NCI-H1694 (cell line): ENCODE data around the gene ETNPPL.

Experiments
- DNase-seq: peaks from one replicate; lab custom pipeline; 2025; lab: John Stamatoyannopoulos, UW

Gene ETNPPL

GRCh38 chr4:108762559-108763225 lies at the start of gene ETNPPL:
Gene ETNPPL, minus strand, starts transcription at chr4:108763053. Its CDS starts 155 bp downstream, at chr4:108762898.
- no peak for DNase-seq

DNA sequence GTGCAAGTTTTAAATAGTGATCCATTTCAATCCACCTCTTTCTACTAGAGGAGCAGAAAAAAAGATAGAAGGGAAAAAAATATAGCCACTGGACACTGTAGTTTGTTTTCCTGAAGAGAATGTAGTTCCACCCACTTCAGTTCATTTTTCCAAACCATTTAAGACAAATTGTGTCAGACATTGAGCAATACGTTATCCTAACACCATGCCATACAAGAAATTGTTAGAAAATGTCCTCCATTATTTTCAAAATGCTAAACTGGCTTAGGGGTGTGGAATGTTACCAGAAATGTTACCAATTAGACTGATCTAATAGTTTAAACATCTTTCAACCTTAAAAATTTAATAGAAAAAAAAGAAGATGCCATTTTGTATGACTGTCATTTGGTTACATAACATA lies 48.6 kb upstream of the ETNPPL start:
- no peak for DNase-seq

DNA sequence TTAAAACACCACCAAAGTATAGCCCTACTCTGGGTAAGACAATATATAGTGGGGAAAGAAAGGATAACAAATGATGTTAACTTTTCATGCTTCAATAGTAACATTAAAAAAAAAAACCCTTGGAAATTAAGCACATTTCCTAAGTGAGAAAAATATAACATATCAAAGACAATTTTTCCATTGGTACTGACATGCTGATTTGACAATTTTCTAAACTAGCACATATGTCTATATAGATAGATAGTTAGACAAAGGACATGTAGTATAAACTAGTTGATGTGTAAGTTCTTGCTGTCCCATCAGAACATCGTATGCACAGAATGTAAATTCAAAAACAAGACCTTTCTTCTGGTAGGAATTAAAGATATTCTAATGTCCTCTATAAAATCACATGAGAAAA lies 47.2 kb upstream of the ETNPPL start:
- no peak for DNase-seq

GRCh38 chr4:108804648-108805273 lies 41.9 kb upstream of the ETNPPL start:
- no peak for DNase-seq

- DNase-seq = no peak
These were observed 36.5 kb upstream of the ETNPPL start for GRCh38 chr4:108799306-108799705.

GRCh38 chr4:108796173-108796572 lies 33.3 kb upstream of the ETNPPL start:
- no peak for DNase-seq

DNA sequence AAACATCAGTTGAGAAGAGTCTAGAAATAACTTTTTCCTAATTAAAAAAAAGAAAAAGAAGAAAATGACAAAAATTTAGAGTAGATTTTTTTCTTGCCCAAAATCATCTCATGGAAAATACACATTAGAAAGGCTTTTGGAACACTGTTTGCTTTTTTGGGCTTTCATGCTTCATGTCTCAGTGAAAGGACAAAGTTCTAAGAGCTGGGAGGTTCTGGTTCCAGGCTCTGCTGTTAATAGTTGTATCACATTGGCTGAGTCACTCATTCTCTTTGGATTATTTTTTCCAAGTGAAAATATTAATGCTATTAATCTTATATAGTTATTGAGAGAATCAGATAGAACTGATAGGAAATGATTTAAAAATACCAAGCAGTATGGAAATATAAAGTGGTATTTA lies 32.9 kb upstream of the ETNPPL start:
- no peak for DNase-seq

DNA sequence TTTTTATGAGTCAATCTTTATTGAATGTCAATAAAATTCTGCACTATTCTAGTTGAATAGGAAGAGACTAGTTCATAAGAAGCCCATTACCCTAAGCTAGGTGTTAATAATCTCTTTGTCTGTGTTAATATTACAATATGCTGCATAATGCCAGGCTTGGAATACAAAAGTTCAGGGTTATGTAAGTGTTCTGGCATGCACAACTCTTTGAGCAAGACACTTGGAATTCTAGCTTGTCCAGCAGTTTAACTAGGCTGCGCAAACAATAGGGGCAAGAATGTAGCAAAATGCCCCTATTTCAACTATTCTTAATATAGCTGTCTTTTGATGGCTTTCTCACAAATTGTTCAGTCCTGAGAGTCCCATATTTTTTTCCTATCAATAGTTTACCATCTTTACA lies 31.3 kb upstream of the ETNPPL start:
- no peak for DNase-seq

GRCh38 chr4:108793415-108793814 lies 30.6 kb upstream of the ETNPPL start:
- DNase-seq = no peak

DNA sequence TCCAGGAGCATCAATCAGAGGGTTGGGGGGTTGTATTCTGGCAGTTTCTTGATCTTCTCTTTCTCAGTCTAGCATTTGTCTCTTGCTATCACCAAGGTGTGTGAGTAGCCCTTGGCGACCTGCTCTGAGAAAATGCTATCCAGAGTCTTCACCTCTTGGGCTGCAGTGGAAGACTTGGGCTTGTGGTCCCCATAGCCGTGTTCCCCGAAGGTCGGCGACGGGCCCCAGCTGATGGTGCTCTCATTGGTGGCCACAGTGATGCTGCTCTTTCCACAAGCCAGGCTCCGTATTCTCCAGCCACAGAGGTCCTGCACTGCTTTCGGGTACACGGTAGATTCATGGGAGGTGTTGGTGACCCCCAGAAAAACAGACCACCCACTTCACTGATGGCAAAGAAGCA lies 25.9 kb upstream of the ETNPPL start:
- DNase-seq = no peak

- no peak for DNase-seq
These were observed 24.9 kb upstream of the ETNPPL start for GRCh38 chr4:108787724-108788123.

DNA sequence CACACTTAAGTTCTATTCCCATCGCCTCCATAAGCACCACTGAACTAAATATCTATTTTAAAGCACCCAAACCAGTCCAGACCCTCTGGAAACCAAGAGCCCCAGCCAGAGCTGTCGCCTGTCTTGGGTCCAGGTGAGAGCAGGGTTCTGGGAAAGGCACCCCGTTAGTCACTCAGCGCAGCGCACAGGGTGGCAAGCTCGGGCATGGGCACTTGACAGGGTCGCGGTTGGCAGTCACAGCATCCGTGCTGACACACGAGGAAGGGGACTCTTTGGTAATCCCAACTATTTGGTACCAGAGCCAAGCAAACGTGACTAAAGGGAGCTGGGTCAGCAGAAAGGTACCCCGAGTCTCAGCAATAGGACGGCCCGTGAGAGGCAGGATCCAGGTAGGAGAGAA lies 24.3 kb upstream of the ETNPPL start:
- no peak for DNase-seq

GRCh38 chr4:108786351-108786750 lies 23.5 kb upstream of the ETNPPL start:
- no peak for DNase-seq

DNA sequence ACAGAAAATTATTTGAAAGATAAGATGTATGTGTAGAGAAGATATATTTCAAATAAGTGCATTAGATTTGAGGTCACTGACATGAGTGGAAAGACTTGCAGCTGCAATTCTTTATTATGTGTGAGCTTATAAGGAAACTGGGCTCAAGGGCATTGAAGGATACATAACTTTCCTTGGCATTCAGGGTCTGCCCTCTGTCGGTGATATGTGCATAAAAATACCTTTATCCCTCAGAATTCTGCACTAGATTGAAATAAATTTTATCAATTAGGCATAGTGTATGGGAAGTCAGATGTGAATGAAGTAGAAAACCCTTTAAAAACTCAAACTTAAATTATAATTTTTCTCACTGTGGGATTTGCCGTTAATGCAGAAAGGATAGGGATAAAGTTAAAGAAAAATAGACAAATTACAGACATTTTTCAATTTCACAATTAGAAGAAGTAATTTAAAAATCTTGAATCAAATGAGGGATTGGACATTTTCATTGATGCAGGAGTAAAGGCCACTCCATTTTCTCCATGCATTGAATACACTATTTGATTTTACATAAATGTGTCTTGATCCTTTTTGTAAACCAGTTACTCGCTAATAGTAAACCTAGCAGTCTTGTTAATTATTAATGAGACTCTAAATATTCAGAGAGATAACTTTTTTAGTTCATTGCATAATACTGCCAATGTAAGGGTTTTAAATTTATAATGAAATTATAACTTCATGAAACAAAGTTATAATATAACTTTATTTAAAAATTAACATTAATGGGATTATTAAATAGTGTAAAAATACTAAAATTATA lies 21.0 kb upstream of the ETNPPL start:
- no peak for DNase-seq

GRCh38 chr4:108779958-108780357 lies 17.1 kb upstream of the ETNPPL start:
- DNase-seq = no peak

GRCh38 chr4:108777388-108777787 lies 14.5 kb upstream of the ETNPPL start:
- no peak for DNase-seq

DNA sequence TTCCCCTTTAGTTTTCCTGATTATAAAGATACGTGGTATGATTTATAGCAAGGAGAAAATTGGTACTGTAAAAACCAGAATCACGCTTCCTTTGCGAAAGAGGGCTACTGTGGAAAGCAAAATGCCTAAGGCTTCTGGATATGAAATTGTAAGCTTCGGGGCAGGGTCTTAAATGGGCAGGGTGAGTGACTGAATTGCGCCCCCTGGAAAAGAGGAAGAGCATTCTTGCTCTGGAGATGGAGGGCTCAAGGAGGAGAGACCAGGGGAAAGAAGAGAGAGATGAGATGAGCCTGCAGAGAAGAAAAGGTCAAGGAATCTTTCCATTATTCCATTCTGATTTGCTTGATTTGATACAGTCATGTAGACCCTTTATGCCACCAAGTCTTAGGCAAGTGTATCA lies 13.1 kb upstream of the ETNPPL start:
- no peak for DNase-seq

GRCh38 chr4:108774809-108775530 lies 12.1 kb upstream of the ETNPPL start:
- no peak for DNase-seq

DNA sequence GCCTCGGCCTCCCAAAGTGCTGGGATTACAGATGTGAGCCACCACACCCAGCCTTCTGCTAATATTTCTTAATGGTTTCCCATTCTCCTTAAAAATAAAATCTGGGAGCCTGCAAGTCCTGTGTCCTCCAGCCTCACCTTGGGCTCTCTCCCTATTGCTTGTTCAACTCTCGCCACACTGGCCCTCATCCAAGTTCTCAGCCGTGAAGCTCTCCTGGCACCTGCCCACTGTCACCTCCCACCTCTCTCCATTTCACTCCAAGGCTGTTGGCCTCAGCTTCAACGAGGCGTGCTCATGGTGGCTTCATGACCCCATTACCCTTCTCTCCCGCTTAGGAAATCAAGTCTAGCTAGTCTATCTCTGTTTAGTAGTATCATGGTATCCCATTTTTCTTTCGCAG lies 9.5 kb upstream of the ETNPPL start:
- DNase-seq = no peak

GRCh38 chr4:108766058-108766457 lies 3.2 kb upstream of the ETNPPL start:
- DNase-seq = no peak

GRCh38 chr4:108763986-108764385 lies 1.1 kb upstream of the ETNPPL start:
- no peak for DNase-seq

DNA sequence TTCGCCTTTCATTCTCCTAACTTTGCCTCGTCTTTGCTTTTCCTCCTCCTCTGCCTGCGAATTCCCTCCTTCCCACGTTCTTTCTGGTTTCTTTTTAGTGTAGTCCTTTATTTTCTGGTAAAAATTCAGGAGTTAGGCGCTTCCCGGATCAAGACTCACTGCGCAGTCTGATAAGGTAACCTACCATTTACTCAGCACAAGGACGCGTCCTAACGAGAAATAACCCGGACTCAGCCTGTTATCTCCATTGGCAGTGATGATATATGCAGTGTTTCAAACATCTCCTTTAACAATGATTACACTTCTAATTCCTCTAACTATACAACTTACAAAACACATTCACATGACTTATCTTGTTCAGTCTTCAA lies 357 bp upstream of the ETNPPL start:
- DNase-seq = no peak

- DNase-seq = no peak
These were observed 4.4 kb downstream of the ETNPPL start for GRCh38 chr4:108758498-108758897.
